Right lung (tissue), 5 donors: Measurements from ENCODE around the gene HTT. TPM values are rescaled to one million over a fixed set of nuclear protein-coding genes. Genes with fewer than 3 reads are reported as not detected.

ENCODE experiments used
- DNase-seq, 2 donors: peaks; one replicate each; pipeline ENCODE4 v3.0.0-alpha.2; 2013
- polyA plus RNA-seq, 5 donors: library from polyadenylated mRNA; unstranded; fragments of 120-200 nt; gene quantifications; one replicate each; pipeline versions ENCODE4 v1.2.1 to v1.2.3, GENCODE V29; 2013; ENCODE audit warnings: inconsistent platforms in 1 of 5, low replicate concordance in 1 of 5; ENCODE audit not compliant: insufficient read length in 5 of 5, insufficient read depth in 1 of 5

Gene HTT
- polyA plus RNA-seq, 5 donors = 27.9 to 34.4 (median 32.0) TPM

- DNase-seq = no peak
Measured at GRCh38 chr4:3288571-3289094, 214.2 kb downstream of the HTT start.

- no peak for DNase-seq
Measured at GRCh38 chr4:3290476-3290875, 216.0 kb downstream of the HTT start.

DNA sequence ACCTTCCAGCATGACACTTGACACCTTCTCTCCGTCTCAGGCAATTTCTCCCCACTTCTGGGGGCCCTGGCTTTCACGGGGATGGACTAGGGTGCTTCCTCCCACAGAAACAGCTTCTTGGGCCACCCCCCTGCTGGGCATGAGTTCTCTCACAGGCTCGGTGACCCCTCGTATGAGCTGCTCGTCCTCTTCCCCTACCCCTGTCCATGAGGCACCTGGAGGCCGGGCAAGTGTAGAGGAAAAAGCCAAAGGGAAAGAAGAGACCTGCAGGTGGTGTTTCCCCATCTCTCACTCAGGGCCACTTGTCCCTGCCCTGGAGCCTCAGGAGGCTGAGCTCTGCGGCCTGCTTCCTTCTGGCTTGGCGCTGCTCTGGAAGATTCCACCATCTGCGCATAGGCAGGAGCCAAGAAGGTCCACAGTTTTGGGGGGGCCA is 216.4 kb downstream of the HTT start:
- DNase-seq = no peak

DNA sequence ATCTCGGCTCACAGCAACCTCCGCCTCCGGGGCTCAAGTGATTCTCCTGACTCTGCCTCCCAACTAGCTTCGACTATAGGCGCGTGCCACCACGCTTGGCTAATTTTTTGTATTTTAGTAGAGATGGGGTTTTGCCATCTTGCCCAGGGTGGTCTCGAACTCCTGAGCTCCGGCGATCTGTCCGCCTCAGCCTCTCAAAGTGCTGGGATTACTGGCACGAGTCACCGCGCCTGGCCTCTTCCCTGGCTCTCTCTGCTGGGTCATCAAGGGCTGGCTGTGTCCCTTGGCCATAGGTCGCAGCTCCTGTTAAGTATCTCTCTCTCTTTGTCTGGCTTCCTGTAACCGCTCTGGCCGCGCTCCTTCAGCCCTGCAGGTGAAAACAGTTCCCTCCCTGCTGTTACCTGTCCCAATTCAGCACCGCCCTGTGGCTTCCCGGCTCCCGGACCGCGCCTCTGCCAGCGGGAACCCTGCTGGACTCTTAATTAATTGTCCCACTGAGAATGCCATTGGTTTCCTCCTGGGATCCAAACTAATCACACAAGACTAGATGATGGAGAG is 217.0 kb downstream of the HTT start:
- no peak for DNase-seq

- DNase-seq = peak; percentile 48 to 51
Measured at GRCh38 chr4:3291969-3292570, 217.6 kb downstream of the HTT start.

- DNase-seq = peak; percentile 92 to 93
Measured at GRCh38 chr4:3292571-3293400, 218.3 kb downstream of the HTT start, which contains the start of gene RGS12. TSS of gene RGS12 (plus strand) at chr4:3293021. CDS start at chr4:3316171, 23,150 bp downstream.

Other genes with a start within 250 kb of the HTT start
- gene ADD1, start 230.8 kb upstream of the HTT start, polyA plus RNA-seq = 100 to 1,000 TPM; 260 to 305 (median 286) TPM
- 10 to 100 TPM; 22.4 to 28.7 (median 27.6) TPM for gene NOP14, start 111.3 kb upstream of the HTT start, polyA plus RNA-seq
- gene GRK4, start 111.1 kb upstream of the HTT start, polyA plus RNA-seq = 10 to 100 TPM; 13.8 to 23.1 (median 15.6) TPM
- gene HTT-AS, start 143 bp upstream of the HTT start, polyA plus RNA-seq = not detected
- gene MSANTD1, start 174.5 kb downstream of the HTT start, polyA plus RNA-seq = under 1 TPM; 0.45 to 1.00 (median 0.85) TPM
- gene RGS12, start 218.3 kb downstream of the HTT start, polyA plus RNA-seq = 10 to 100 TPM; 51.1 to 71.5 (median 67.7) TPM